Activated CD8-positive, alpha-beta memory T cell treated with anti-CD3 and anti-CD28 coated beads, Interleukin-2, amount 50 U/mL, for 24 hours (primary cell): ENCODE measurements around the gene CAMTA1.

ENCODE experiments used
- DNase-seq: peaks from one replicate; pipeline ENCODE4 v3.0.0-alpha.2; 2020; ENCODE audit errors: extremely low read depth

The CAMTA1 gene

GRCh38 chr1:6927626-6928025 is 142.4 kb downstream of the CAMTA1 start:
- DNase-seq = no peak

DNA sequence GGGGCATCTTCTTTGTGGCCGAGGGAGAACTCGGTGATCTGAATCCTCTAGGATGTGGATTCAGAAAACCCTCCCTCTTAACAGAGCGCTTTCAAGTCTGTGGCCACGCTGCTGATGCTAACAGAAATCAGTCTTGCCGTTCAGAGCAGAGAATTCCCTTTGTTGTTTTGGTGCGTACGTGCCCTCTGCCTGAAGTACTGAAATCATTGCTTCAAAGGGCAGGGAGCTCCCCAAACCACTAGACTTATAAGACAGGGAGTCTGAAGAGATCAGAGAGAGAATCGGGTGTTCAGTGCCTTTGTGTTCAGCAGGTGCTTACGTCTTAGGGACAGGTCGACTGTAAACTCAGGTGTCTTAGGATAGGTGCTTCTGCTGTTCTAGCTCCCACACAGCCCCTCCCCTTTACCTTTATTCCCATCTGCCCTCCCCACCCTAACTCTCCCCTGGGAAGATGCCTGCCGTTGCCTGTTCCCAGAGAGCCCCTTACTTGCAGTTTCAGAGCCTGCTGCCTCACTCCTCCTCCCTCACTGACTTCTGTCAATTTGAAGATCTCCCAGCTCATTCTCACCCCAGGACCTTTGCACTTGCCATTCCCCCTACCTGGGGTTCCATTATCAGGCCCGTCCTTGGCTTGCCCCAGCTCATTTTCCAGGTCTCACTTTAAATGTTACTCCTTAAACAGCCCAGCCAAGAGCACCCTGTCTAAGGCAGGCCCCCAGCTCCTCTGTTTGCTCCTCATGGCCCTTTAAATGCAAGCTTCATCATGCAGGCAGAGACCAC is 143.0 kb downstream of the CAMTA1 start:
- no peak for DNase-seq

DNA sequence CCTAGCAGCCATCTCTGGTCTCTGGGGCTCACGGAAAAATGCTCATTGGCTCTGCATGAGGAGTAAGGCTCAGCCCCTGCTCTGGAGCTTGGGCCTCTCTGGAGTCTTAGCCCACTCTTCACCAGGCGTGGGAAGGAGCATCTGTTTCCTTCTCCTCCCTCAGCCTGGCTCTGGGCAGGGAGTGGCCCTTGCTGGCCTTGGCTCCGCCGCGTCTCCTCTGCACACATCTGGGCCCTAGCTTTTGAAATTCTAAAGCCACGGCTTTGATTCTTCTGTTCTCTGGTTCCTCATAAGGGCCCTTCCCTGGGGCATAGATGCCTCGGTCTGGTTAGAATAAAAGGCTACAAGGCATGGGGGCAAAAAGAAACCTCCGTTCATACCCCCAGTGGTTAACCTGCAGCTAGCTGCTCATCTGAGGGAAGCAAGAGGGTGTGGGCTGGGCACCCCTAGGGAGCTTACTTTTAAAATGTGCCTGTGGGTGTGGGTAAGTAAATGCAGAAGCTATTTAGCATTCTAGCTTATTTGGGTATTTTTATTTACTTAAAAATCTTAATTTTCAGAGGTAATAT is 145.6 kb downstream of the CAMTA1 start:
- no peak for DNase-seq

GRCh38 chr1:6935361-6935883 is 150.2 kb downstream of the CAMTA1 start:
- DNase-seq = no peak

DNA sequence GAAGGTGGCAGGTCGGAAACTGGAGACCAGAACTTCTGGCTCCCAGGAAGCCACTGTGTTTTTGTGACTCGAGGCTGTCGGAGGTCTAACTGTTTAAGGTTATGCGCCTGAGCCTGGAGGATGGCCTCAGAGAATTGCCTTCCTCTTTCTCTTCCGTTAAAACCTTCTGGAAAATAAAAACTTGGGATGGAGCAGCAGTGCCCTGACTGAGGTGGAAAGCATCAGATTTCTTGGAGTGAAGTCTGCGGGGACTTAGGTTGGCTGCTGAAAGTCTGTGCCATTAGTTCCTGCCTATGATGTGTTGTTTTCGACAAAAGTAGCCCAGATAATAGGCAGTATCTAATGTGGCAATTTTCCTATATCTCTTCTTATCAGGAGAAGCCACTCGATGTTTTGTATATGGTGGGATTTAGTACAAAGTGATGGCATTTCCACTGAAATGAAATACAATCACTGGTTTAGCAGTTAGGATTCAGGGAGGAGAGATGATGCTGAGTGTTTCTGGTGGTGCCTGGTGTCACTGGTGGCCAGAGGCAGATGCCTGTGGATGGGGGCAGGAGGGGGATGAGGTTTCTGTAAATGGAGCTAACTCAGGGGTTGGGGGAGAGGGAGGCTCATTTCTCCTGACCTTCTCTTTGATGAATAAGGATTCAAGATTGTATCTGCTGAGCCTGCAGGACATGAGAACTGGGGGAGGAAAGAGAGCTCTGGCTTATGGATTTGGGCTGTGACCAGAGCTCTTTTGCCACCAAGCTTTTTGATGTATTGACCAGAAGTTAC is 150.8 kb downstream of the CAMTA1 start:
- no peak for DNase-seq

DNA sequence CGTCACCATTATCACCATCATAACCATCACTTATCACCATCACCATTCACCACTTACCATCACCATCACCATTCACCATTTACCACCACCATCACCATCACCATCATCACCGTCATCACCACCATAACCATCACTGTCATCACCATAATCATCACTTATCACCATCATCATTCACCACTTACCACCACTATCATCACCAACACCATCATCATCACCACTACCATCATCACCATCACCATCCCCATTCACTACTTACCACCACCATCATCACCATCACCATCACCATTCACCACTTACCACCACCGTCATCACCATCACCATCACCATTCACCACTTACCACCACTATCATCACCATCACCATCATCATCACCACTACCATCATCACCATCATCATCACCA is 151.8 kb downstream of the CAMTA1 start:
- DNase-seq = no peak

- DNase-seq = no peak
Observed at GRCh38 chr1:6939363-6939762, 154.1 kb downstream of the CAMTA1 start.

- DNase-seq = no peak
Observed at GRCh38 chr1:6941786-6942185, 156.5 kb downstream of the CAMTA1 start.

DNA sequence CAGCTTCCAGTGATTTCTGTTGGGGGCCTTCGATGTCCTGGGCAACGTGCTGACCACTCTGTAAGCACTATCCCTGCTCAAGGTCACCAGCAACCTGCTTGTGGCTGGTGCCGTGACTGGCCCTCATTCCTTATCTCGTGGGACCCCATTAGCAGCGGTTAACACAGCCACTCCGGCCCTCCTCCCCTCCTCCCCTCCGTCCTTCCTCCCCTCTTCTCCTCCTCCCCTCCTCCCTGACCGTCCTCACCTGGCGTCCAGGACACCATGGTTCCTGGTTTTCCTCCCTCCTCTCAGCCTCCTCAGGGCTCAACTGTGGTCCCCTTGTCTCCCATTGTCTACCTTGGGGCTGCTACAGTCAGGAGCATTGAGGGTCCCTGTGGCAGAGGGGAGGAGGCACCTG is 157.7 kb downstream of the CAMTA1 start:
- no peak for DNase-seq

DNA sequence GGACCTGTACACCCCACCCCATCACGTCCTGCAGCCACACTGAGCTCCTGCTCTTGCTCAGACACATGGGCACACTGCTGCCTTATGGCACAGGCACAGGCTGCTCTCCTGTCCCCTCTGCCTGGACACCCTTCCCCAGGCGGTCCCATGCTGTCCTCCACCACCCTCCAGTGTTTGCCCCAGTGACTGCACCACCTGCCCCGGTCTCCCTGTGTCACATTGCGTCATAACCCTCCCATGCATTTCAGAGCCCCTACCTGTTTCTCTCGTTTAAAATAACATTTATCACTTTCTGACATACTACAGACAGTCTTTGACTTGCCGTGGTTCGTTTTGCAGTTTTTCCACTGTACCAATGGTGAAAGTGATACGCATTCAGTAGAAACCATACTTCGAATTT is 159.2 kb downstream of the CAMTA1 start:
- DNase-seq = no peak

- no peak for DNase-seq
Observed at GRCh38 chr1:6947952-6948351, 162.7 kb downstream of the CAMTA1 start.

DNA sequence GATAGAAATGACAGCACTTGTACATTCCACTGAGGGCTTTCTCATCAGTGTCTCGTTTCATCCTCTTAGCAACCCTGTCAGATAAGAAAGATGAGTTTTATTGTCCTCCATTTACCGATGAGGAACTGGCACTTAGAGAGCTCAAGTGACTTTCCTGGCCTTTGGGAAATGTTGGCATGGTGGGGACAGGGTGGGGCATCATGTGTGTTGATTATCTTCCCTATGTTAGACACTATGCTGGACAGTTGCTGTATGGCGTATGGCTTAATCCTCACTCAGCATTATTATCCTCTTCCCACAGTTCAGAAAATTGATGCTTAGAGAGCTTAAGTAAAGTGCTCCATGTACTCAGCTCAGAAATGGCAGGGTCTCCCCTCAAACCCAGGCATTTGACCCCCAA is 163.2 kb downstream of the CAMTA1 start:
- no peak for DNase-seq

DNA sequence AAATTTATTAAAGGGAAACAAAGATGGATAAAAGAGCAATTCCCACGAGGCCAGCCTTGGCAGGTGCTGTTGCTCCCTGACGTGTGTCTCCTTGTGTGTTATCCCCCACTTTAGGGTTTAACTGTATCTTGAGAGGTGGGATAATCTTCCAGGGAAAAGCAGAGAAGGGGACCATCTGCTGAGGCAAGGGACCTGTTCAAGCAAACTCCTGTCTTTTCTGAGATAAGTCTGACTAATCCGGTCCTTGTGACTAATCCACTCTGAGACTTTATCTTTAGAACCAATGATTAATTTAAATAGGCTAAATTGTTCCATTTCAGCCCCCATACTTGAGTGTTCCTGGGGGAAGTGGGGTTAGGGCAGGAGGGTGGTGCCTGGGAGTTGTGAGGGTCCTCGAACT is 163.6 kb downstream of the CAMTA1 start:
- DNase-seq = no peak

GRCh38 chr1:6950001-6950765 is 164.9 kb downstream of the CAMTA1 start:
- DNase-seq = no peak

GRCh38 chr1:6951536-6951935 is 166.3 kb downstream of the CAMTA1 start:
- no peak for DNase-seq

GRCh38 chr1:6953216-6953615 is 168.0 kb downstream of the CAMTA1 start:
- no peak for DNase-seq

DNA sequence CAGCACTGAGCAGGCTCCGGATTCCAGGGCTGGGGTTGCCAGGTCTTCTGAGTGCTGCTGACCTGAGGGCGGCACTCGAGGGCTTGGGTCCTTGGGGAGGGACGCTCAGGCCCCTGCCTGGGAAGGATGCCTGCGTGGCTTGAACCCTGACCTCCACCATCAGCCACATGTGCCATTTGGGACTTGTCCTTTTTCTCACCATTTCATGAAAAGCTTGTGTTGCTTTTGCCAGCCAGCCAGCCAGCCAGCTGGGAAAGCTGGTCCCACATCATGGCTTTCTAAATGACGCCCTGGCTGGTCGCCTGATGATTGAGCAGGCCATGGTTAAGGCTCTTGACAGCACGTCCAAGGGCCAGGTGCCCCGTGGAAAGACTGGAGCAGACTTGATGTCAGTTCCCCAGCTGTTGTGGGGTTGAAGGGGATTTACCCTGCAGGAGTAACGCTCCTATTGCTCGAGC is 168.7 kb downstream of the CAMTA1 start:
- no peak for DNase-seq

DNA sequence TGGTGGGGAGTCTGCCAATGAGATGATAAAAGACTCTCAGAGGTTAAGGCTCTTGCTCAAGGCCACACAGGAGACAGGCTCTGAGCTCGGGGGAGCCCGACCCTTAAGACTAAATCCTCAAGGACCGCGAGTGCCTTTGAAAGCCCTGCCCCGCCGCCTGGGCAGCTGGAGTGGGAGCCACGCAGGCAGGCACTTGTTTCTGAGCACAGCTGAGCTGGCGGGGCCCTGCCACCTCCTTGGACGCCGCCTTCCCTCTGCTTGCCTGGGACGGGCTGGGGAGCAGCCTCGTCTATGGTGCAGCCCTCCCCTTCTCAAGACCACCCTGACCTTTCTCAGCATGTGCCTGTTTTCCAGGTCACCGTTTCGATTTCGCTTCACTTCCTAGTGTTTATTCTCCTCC is 169.3 kb downstream of the CAMTA1 start:
- DNase-seq = no peak

GRCh38 chr1:6955357-6956094 is 170.3 kb downstream of the CAMTA1 start:
- DNase-seq = no peak

DNA sequence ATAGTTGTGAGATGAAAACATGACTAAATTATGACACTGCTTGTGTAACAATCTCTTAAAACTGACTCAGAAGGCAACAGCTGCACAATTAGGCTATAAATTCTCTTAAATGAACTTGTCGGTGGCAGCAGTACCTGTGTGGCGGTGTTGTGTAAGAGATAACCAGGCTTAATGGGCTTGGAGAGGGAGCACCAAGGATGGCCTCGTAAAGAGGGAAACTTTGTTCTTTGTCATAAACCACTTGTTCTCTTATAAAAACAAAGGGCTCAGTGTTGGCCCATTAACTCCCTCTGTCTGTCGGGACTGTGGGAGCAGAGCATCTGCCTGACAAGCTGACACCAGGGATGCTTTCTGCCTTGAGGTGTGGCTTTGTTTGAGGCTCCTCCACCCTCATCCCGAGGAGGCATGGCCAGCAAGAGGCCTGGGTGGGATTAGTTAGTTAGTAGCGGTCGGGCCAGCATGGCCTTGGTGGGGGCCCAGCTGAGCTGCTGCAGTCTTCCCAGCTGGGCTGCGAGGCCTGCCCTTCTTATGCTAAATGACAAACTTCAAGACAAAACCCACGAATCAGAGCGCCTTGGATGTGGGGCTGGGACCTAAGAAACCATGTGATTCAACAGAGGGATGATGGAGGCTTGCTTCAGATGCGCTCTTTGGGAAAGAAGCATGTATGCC is 171.4 kb downstream of the CAMTA1 start:
- DNase-seq = no peak

GRCh38 chr1:6957341-6957740 is 172.1 kb downstream of the CAMTA1 start:
- no peak for DNase-seq
